Liver (tissue), 9 donors: ENCODE data around the gene CTDSPL2. TPM values are rescaled to one million over a fixed set of nuclear protein-coding genes. Genes with fewer than 3 reads are reported as not detected.

Source experiments
- DNase-seq: peaks from one replicate; pipeline ENCODE4 v3.0.0-alpha.2; 2017; ENCODE audit warnings: low spot score
- H3K27ac ChIP-seq, 2 donors: one replicate each; pipeline ENCODE4 v1.7.0; 2013; ENCODE audit warnings: inconsistent platforms in 2 of 2, low read length in 2 of 2, control low read depth in 1 of 2, low read depth in 1 of 2, mild to moderate bottlenecking in 1 of 2
- H3K27me3 ChIP-seq, 4 donors: one replicate each; pipeline versions ENCODE4 v1.6.1 to v1.7.0; 2013; ENCODE audit warnings: low read length in 3 of 4, inconsistent platforms in 1 of 4, mild to moderate bottlenecking in 1 of 4, moderate library complexity in 1 of 4; ENCODE audit not compliant: control insufficient read depth in 4 of 4, insufficient read depth in 4 of 4
- H3K36me3 ChIP-seq, 4 donors: one replicate each; pipeline versions ENCODE4 v1.6.1 to v1.7.0; 2013; ENCODE audit warnings: low read length in 3 of 4, mild to moderate bottlenecking in 3 of 4, low read depth in 1 of 4, moderate library complexity in 1 of 4; ENCODE audit not compliant: control insufficient read depth in 4 of 4, insufficient read depth in 3 of 4
- H3K4me1 ChIP-seq, 4 donors: one replicate each; pipeline versions ENCODE4 v1.6.1 to v1.7.0; 2013; ENCODE audit warnings: low read length in 3 of 4, mild to moderate bottlenecking in 3 of 4, moderate library complexity in 1 of 4; ENCODE audit not compliant: control insufficient read depth in 4 of 4, insufficient read depth in 4 of 4
- H3K4me3 ChIP-seq, 3 donors: one replicate each; pipeline versions ENCODE4 v1.6.1 to v1.7.0; 2013; ENCODE audit warnings: low read length in 3 of 3, control low read depth in 1 of 3, low read depth in 1 of 3, mild to moderate bottlenecking in 1 of 3
- H3K9ac ChIP-seq, 2 donors: one replicate each; pipeline ENCODE4 v1.7.0; 2013; ENCODE audit warnings: low read length in 2 of 2, mild to moderate bottlenecking in 2 of 2, moderate library complexity in 2 of 2, control low read depth in 1 of 2, low read depth in 1 of 2
- H3K9me3 ChIP-seq, 4 donors: one replicate each; pipeline versions ENCODE4 v1.6.1 to v1.7.0; 2013; ENCODE audit warnings: low read length in 3 of 4; ENCODE audit not compliant: control insufficient read depth in 4 of 4
- ATF3 ChIP-seq: IDR thresholded peaks from 2 replicates; pipeline ENCODE4 v1.6.1; 2016; ENCODE audit warnings: antibody characterized with exemption
- CTCF ChIP-seq: fragments of 150-350 bp; IDR thresholded peaks from 2 replicates; pipeline ENCODE4 v1.5.1; 2017; ENCODE audit warnings: improper control_type of control experiment, low read depth, low read length; ENCODE audit not compliant: missing input control
- EGR1 ChIP-seq, 2 donors: IDR thresholded peaks; 2 replicates each; pipeline ENCODE4 v1.6.1; 2016 to 2018; ENCODE audit warnings: antibody characterized with exemption in 2 of 2, low read depth in 2 of 2
- FOXA1 ChIP-seq: IDR thresholded peaks from 2 replicates; pipeline ENCODE4 v1.6.1; 2016; ENCODE audit warnings: antibody characterized with exemption
- HNF4G ChIP-seq: IDR thresholded peaks from 2 replicates; pipeline ENCODE4 v1.6.1; 2016; ENCODE audit warnings: antibody characterized with exemption
- JUND ChIP-seq, 2 donors: IDR thresholded peaks; 2 replicates each; pipeline ENCODE4 v1.6.1; 2016; ENCODE audit warnings: antibody characterized with exemption in 2 of 2
- NR2F2 ChIP-seq: IDR thresholded peaks from 2 replicates; pipeline ENCODE4 v1.6.1; 2016; ENCODE audit warnings: antibody characterized with exemption
- RAD21 ChIP-seq, 2 donors: IDR thresholded peaks; 2 replicates each; pipeline ENCODE4 v1.6.1; 2016; ENCODE audit warnings: antibody characterized with exemption in 2 of 2, mild to moderate bottlenecking in 2 of 2
- REST ChIP-seq: IDR thresholded peaks from 2 replicates; pipeline ENCODE4 v1.6.1; 2016; ENCODE audit warnings: antibody characterized with exemption, mild to moderate bottlenecking
- RXRA ChIP-seq, 2 donors: IDR thresholded peaks; 2 replicates each; pipeline ENCODE4 v1.6.1; 2017 to 2018; ENCODE audit warnings: antibody characterized with exemption in 2 of 2, mild to moderate bottlenecking in 1 of 2
- SP1 ChIP-seq: IDR thresholded peaks from 2 replicates; pipeline ENCODE4 v1.6.1; 2018; ENCODE audit warnings: antibody characterized with exemption, mild to moderate bottlenecking
- TAF1 ChIP-seq: conservative IDR thresholded peaks from 2 replicates; pipeline ENCODE4 v1.6.1; 2016; ENCODE audit warnings: antibody characterized with exemption, mild to moderate bottlenecking
- WGBS: extraction: QIAGEN DNeasy Blood & Tissue Kit; methylation state at CpG from one replicate; pipeline ENCODE4 v1.1.7; 2013; 5-methylcytosine and 5-hydroxymethylcytosine counted together
- polyA plus RNA-seq, 2 donors: library from polyadenylated mRNA; stranded (reverse) in 1 of 2; unstranded in 1 of 2; fragments of 200-250 nt in 1 of 2; fragments of >200 nt in 1 of 2; fragmentation: Nextera tagmentation in 1 of 2; extraction: Ambion mirVana in 1 of 2; gene quantifications; one replicate each; pipeline versions ENCODE4 v1.2.1 to v1.2.3, GENCODE V29; 2013 to 2015
- total RNA-seq, 2 donors: library from RNA; depleted of rRNA; stranded (reverse); fragments of >200 nt; gene quantifications; one replicate each; pipeline ENCODE4 v1.2.3, GENCODE V29; 2014
- TF ChIP-seq, protein P1 (sequence below): IDR thresholded peaks from 2 replicates; pipeline ENCODE4 v1.6.1; 2016; ENCODE audit warnings: antibody characterized with exemption
- donor health status: healthy.
- donor health status: healthy.
- donor health status: healthy.
- donor health status: healthy.
- donor health status: healthy.

Gene CTDSPL2
- total and polyA plus RNA-seq, 4 donors = 3.6 to 41.5 (median 21.2) TPM

DNA sequence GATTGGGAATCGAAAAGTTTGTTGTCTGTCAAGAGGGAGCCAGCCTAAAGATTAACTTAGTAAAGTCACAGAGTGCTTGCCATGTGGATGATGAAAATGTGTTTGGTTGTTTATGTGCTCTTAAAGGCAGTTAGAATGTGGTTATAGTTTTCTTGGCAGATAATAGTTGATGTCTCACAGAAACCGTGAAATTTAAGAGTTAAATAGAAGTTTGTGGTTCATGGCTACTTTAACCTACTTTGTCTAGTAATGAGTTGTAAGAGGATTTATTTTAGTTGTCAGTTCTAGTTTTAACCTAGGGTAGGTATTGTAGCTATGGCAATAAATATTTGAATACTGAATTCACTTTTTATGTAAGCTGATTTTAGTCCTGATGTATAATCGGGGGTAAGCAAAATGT is 73.1 kb downstream of the CTDSPL2 start:
- DNase-seq = no peak

GRCh38 chr15:44501768-44502366 is 74.4 kb downstream of the CTDSPL2 start:
- H3K27me3 ChIP-seq = no peaks in the 10 kb centered on the region
- no peak overlapping the region for H3K9ac ChIP-seq
- H3K4me1 ChIP-seq = peaks cover 0 to 2% (median 0%) of the 10 kb centered on the region in 4 donors
- H3K27ac ChIP-seq = no peak overlapping the region
- DNase-seq = no peak
- TF ChIP-seq SP1 = no peak
- no peak for TF ChIP-seq NR2F2
- TF ChIP-seq, protein P1, sequence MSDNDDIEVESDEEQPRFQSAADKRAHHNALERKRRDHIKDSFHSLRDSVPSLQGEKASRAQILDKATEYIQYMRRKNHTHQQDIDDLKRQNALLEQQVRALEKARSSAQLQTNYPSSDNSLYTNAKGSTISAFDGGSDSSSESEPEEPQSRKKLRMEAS = no peak
- no peak for TF ChIP-seq FOXA1
- TF ChIP-seq JUND (IDR thresholded peaks at IDR 0.05) = no peak
- no peak for TF ChIP-seq TAF1
- peak; percentile 52 for TF ChIP-seq CTCF
- peak; percentile 74 to 83 for TF ChIP-seq RAD21 (IDR thresholded peaks at IDR 0.05)
- TF ChIP-seq RXRA (IDR thresholded peaks at IDR 0.05) = no peak
- no peak overlapping the region for H3K4me3 ChIP-seq
- H3K36me3 ChIP-seq = peaks cover 11 to 20% (median 14%) of the 10 kb centered on the region in 4 donors
- no peaks in the 10 kb centered on the region for H3K9me3 ChIP-seq
- WGBS = 86% methylated on average over 3 of the region's 3 CpGs

More for the DNA sequence above, 73.1 kb downstream of the CTDSPL2 start:
- Histone ChIP-seq H3K4me1 (peaks cover 0 to 2% (median 0%) of the 10 kb centered on the region in 4 donors), H3K9me3 (no peaks in the 10 kb centered on the region), H3K27ac (no peak overlapping the region), H3K27me3 (no peaks in the 10 kb centered on the region), H3K4me3 (no peak overlapping the region), H3K36me3 (peaks cover 13 to 23% (median 16%) of the 10 kb centered on the region in 4 donors), H3K9ac (peak overlapping the region in 1 of 2 donors; percentile 39)
- TF ChIP-seq SP1 (no peak), REST (no peak), RAD21 (IDR thresholded peaks at IDR 0.05) (no peak), CTCF (no peak), EGR1 (IDR thresholded peaks at IDR 0.05; ENCODE audit: low read depth in 2 of 2) (no peak), ATF3 (no peak), HNF4G (no peak)
- TF ChIP-seq, protein P1 = no peak
- WGBS = 59% methylated on average over 3 of the region's 3 CpGs
